IPS-20b (cell line): ENCODE data around the gene FHAD1.

ENCODE experiments used
- H3K27ac ChIP-seq: one replicate; pipeline ENCODE4 v1.5.1; 2013; ENCODE audit warnings: low read length
- H3K27me3 ChIP-seq: 2 replicates; pipeline ENCODE4 v1.6.1; 2013; ENCODE audit warnings: mild to moderate bottlenecking, low read length, inconsistent platforms; ENCODE audit not compliant: insufficient read depth
- H3K36me3 ChIP-seq: 2 replicates; pipeline ENCODE4 v1.6.1; 2013; ENCODE audit warnings: low read depth, mild to moderate bottlenecking, inconsistent platforms, low read length, moderate library complexity; ENCODE audit not compliant: insufficient read depth
- H3K4me1 ChIP-seq: 2 replicates; pipeline ENCODE4 v1.6.1; 2013; ENCODE audit warnings: mild to moderate bottlenecking, control low read depth, inconsistent platforms, low read length, moderate library complexity; ENCODE audit not compliant: insufficient read depth
- H3K4me3 ChIP-seq: 2 replicates; pipeline ENCODE4 v1.5.1; 2013; ENCODE audit warnings: mild to moderate bottlenecking, low read length, inconsistent platforms
- H3K9ac ChIP-seq: 2 replicates; pipeline ENCODE4 v1.6.1; 2013; ENCODE audit warnings: low read depth, mild to moderate bottlenecking, inconsistent platforms, low read length, moderate library complexity
- H3K9me3 ChIP-seq: 2 replicates; pipeline ENCODE4 v1.6.1; 2013; ENCODE audit warnings: mild to moderate bottlenecking, low read depth, low read length, inconsistent platforms; ENCODE audit not compliant: insufficient read depth

The FHAD1 gene

GRCh38 chr1:15348648-15349047 is 101.6 kb downstream of the FHAD1 start:
- no peak overlapping the region for H3K27ac ChIP-seq

GRCh38 chr1:15349133-15349532 is 102.1 kb downstream of the FHAD1 start:
- no peaks in the 10 kb centered on the region for H3K9me3 ChIP-seq
- no peak overlapping the region for H3K9ac ChIP-seq
- no peaks in the 10 kb centered on the region for H3K27me3 ChIP-seq
- no peak overlapping the region for H3K4me3 ChIP-seq
- H3K36me3 ChIP-seq: no peaks in the 10 kb centered on the region
- H3K27ac ChIP-seq: no peak overlapping the region
- H3K4me1 ChIP-seq: no peaks in the 10 kb centered on the region

More at GRCh38 chr1:15348648-15349047, 101.6 kb downstream of the FHAD1 start:
- Histone ChIP-seq H3K36me3 (no peaks in the 10 kb centered on the region), H3K27me3 (no peaks in the 10 kb centered on the region), H3K9ac (no peak overlapping the region), H3K4me1 (no peaks in the 10 kb centered on the region), H3K4me3 (no peak overlapping the region), H3K9me3 (no peaks in the 10 kb centered on the region)

- Histone ChIP-seq H3K27ac (no peak overlapping the region), H3K9me3 (no peaks in the 10 kb centered on the region), H3K4me1 (no peaks in the 10 kb centered on the region), H3K36me3 (no peaks in the 10 kb centered on the region), H3K4me3 (no peak overlapping the region), H3K27me3 (no peaks in the 10 kb centered on the region), H3K9ac (no peak overlapping the region)
These were observed 103.1 kb downstream of the FHAD1 start for GRCh38 chr1:15350151-15350550.

- Histone ChIP-seq H3K4me1 (no peaks in the 10 kb centered on the region), H3K36me3 (no peaks in the 10 kb centered on the region), H3K27ac (no peak overlapping the region), H3K4me3 (no peak overlapping the region), H3K9me3 (no peaks in the 10 kb centered on the region), H3K27me3 (no peaks in the 10 kb centered on the region), H3K9ac (no peak overlapping the region)
These were observed 103.7 kb downstream of the FHAD1 start for GRCh38 chr1:15350551-15351200.

- no peaks in the 10 kb centered on the region for H3K36me3 ChIP-seq
- H3K4me1 ChIP-seq: no peaks in the 10 kb centered on the region
- no peaks in the 10 kb centered on the region for H3K9me3 ChIP-seq
- no peak overlapping the region for H3K27ac ChIP-seq
- H3K4me3 ChIP-seq: no peak overlapping the region
- H3K9ac ChIP-seq: no peak overlapping the region
- no peaks in the 10 kb centered on the region for H3K27me3 ChIP-seq
These were observed 104.3 kb downstream of the FHAD1 start for GRCh38 chr1:15351310-15351709.

GRCh38 chr1:15352128-15352957 is 105.3 kb downstream of the FHAD1 start:
- H3K9ac ChIP-seq: no peak overlapping the region
- no peaks in the 10 kb centered on the region for H3K36me3 ChIP-seq
- no peaks in the 10 kb centered on the region for H3K9me3 ChIP-seq
- no peaks in the 10 kb centered on the region for H3K4me1 ChIP-seq
- no peaks in the 10 kb centered on the region for H3K27me3 ChIP-seq
- H3K27ac ChIP-seq: no peak overlapping the region
- H3K4me3 ChIP-seq: no peak overlapping the region

GRCh38 chr1:15353839-15354579 is 107.0 kb downstream of the FHAD1 start:
- H3K4me1 ChIP-seq: no peaks in the 10 kb centered on the region
- H3K36me3 ChIP-seq: no peaks in the 10 kb centered on the region
- H3K27me3 ChIP-seq: no peaks in the 10 kb centered on the region
- no peak overlapping the region for H3K4me3 ChIP-seq
- H3K27ac ChIP-seq: no peak overlapping the region
- no peak overlapping the region for H3K9ac ChIP-seq
- no peaks in the 10 kb centered on the region for H3K9me3 ChIP-seq

GRCh38 chr1:15354580-15354965 is 107.5 kb downstream of the FHAD1 start:
- no peak overlapping the region for H3K27ac ChIP-seq
- H3K4me1 ChIP-seq: no peaks in the 10 kb centered on the region
- H3K36me3 ChIP-seq: no peaks in the 10 kb centered on the region
- H3K27me3 ChIP-seq: no peaks in the 10 kb centered on the region
- no peak overlapping the region for H3K4me3 ChIP-seq
- H3K9ac ChIP-seq: no peak overlapping the region
- no peaks in the 10 kb centered on the region for H3K9me3 ChIP-seq

- H3K27ac ChIP-seq: no peak overlapping the region
- H3K4me1 ChIP-seq: no peaks in the 10 kb centered on the region
- no peaks in the 10 kb centered on the region for H3K36me3 ChIP-seq
- no peaks in the 10 kb centered on the region for H3K9me3 ChIP-seq
- H3K27me3 ChIP-seq: no peaks in the 10 kb centered on the region
- H3K9ac ChIP-seq: no peak overlapping the region
- H3K4me3 ChIP-seq: no peak overlapping the region
These were observed 109.1 kb downstream of the FHAD1 start for GRCh38 chr1:15355968-15356625.

- Histone ChIP-seq H3K9ac (no peak overlapping the region), H3K27me3 (no peaks in the 10 kb centered on the region), H3K4me3 (no peak overlapping the region), H3K27ac (no peak overlapping the region), H3K4me1 (no peaks in the 10 kb centered on the region), H3K36me3 (no peaks in the 10 kb centered on the region), H3K9me3 (no peaks in the 10 kb centered on the region)
These were observed 110.7 kb downstream of the FHAD1 start for GRCh38 chr1:15357612-15358207.

- Histone ChIP-seq H3K9ac (no peak overlapping the region), H3K27me3 (no peaks in the 10 kb centered on the region), H3K27ac (no peak overlapping the region), H3K36me3 (no peaks in the 10 kb centered on the region), H3K4me3 (no peak overlapping the region), H3K9me3 (no peaks in the 10 kb centered on the region), H3K4me1 (no peaks in the 10 kb centered on the region)
These were observed 111.6 kb downstream of the FHAD1 start for GRCh38 chr1:15358565-15359133.
